AG08395 (cell line): ENCODE measurements around the gene EGFL7.

Experiments
- DNase-seq: peaks from one replicate; pipeline ENCODE4 v3.0.0; 2012; ENCODE audit warnings: mixed read lengths, low spot score

The EGFL7 gene

DNA sequence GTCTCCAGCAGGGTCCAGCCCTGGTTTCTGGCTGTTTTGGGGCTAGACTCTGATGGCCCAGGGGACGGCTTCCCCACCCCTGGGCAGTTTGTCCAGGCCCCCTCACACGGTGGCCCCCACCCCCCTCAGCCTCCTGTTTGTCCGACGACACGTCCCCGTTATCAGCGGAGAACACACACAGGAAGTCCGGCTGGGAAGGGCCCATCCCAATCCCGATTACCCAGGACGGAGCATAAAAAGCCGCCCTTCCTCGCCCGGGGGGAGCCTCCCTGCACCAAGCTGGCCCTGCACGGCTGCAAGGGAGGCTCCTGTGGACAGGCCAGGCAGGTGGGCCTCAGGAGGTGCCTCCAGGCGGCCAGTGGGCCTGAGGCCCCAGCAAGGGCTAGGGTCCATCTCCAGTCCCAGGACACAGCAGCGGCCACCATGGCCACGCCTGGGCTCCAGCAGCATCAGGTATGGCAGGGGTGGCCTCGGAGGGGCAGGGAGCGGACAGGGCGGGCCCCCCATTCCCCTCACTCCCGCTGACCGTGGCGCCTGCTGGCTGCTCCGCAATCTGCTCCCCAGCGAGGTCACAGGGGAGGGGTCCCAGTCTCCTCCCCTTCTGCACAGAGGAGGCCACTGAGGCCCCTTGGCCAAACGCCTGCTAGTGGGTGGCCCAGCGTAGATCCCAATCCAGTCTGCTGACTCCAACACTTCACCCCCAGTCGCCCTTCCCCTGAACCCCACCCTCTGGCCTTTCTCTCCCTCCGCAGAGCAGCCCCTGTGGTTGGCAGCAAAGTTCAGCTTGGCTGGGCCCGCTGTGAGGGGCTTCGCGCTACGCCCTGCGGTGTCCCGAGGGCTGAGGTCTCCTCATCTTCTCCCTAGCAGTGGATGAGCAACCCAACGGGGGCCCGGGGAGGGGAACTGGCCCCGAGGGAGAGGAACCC is at the start of gene EGFL7:
Gene EGFL7, plus strand, starts transcription at position 261 of the 926 bp plus-strand sequence. CDS start 5,367 bp downstream, outside the sequence.
- DNase-seq: no peak

DNA sequence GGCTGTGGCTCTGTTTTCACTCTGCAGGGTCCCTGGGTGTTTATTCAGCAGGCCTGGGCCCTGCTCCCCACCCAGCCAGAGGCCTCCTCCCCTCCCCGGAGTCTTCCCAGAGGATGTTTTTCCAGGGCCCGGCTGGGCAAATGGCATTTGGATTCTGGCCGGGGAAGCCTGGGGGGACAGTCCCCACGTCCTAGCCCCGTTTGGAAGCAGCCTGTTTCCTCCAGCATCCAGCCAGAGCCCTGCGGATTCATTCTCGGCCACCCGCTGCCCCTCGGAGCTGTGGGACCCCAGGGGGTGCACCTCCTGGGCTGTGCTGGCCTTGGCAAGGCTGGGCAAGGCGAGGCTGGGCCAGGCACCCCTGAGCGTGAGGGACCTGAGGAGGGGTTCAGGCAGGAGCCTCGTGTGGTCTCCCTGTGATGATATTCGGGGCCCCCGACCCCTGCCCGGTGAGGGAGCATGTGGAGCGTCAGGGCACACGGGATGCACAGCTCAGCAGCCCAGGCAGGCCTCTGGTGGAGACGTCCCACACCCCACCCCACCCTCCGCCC is 48.8 kb upstream of the EGFL7 start:
- DNase-seq: no peak

GRCh38 chr9:136614372-136614922 is 48.3 kb upstream of the EGFL7 start:
- peak; percentile 59 for DNase-seq

- DNase-seq: no peak
Observed at GRCh38 chr9:136614967-136615623, 47.6 kb upstream of the EGFL7 start.

DNA sequence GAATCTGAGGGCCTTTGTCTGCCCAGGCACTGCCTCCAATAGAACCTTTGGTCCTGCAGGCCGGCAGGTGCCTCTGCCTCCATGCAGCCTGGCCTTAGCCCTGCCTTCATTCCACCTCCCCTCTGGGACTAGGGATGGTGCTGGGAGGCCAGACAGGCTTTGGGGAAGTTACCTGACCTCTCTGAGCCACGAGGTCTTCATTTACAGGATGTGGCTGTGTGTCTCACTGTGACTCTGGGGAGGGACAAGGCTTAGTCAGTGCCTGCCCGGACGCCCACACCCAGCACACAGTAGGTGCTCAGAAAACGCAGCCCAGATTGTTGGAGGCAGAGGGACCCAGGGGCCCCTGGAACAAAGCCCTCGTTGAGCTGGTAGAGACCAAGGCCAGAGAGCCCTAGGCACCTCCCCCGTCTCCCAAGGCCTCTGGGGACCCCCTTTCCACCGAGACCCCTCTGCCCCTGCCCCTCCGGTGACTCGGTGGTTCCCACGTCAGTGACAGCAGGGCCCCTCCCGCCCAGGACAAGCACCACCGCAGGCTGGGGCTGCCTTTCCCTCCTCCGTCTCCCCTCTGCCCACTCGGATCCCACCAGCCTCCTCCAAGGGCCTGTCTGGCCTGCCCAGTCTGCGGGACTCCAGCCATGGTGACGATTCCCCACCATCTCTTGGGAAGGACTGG is 46.9 kb upstream of the EGFL7 start:
- DNase-seq: no peak

DNA sequence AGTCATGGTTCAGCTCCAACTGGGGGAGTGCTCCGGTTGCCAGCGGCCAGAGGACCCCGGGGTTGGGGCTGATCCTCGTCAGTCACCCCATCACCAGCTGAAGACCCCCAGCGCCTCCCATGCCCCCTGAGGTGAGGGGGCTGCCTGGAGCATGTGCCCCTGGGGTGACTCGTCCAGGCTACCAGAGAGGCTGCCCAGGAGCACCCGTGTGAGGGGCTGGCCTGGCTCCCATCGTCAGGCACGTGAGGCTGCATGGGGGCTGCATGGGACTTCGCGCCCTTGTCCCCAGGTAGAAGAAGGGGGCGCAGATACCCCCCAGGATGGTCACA is 46.4 kb upstream of the EGFL7 start:
- DNase-seq: no peak

DNA sequence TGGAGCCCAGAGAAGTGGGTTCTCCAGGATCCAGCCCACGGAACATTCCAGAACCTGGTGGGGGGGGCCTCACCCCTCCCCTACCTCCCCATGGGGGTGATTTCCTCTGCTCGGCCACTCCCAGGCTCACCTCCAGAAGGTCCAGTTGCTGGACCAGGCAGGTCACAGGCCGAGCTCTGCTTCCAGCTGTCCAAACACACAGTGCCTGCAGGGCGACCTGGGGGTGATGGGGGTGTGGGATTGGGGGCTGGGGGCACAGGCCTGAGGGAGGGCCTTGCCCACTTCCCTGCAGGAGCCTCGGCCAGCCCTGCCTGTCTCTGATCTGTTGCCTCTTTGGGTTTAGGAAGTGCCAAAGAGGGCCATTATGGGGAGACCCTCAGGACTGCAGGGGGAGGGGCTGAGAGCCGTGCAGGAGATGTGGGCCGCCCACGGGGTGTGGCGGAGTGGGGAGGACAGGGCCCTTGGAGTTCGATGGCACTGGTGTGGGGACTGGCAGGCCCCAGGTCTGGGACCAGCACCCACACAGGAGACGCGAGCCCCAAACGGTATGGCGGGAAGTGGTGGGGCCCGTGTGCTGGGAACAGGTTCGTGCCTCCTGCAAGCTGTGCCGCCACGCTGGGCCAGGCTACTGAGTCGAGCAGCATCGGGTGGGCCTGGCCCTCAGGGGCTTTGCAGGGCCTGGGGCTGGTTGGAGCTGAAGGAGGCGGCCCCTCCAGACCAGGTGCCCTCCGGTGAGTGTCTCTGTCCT is 45.6 kb upstream of the EGFL7 start:
- no peak for DNase-seq

DNA sequence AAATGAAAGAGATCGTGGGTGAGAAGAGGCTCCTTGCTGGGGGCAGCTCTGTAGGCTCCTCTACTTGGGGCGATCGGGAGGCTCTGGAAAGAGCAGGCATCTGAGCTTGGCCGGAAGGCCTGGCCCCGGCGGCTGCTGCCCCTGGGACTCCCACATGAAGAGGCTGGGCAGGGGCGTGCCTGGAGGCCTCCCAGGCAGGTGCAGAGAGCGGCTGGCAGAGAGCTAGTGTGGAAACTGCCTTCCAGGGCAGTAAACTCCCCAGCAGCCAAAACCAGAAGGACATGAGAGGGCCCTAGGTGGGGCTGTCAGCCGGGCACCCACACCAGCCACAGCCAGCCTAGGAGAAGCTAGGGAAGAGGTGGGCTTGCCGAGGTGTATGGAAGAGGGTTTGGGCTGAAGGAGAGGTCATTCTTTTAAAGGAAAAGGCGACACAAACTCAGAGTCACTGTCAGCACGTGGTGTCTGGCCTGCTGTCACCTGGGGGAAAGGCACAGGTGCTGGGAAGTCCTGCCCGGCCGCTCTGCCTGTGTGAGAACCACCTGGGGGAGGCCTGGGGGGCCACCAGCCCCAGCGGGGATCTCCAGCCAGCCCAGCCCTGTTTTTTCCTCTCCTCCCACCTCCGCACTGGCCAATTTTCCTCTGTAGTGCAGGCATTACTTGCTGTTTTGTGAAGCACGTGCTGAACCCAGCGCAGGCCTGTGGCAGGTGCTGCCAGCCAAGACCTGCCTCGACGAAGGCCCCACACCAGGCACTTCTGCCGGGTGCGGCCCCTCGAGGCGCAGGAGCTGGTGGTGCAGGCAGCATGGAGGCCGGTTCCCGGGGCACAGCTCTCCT is 44.8 kb upstream of the EGFL7 start:
- DNase-seq: no peak

- DNase-seq: no peak
Observed at GRCh38 chr9:136618580-136619547, 43.9 kb upstream of the EGFL7 start.

- DNase-seq: no peak
Observed at GRCh38 chr9:136619742-136620440, 42.8 kb upstream of the EGFL7 start.

- no peak for DNase-seq
Observed at GRCh38 chr9:136620441-136621018, 42.2 kb upstream of the EGFL7 start.

GRCh38 chr9:136621019-136621733 is 41.5 kb upstream of the EGFL7 start:
- DNase-seq: no peak

- DNase-seq: no peak
Observed at GRCh38 chr9:136621734-136622093, 41.0 kb upstream of the EGFL7 start.

DNA sequence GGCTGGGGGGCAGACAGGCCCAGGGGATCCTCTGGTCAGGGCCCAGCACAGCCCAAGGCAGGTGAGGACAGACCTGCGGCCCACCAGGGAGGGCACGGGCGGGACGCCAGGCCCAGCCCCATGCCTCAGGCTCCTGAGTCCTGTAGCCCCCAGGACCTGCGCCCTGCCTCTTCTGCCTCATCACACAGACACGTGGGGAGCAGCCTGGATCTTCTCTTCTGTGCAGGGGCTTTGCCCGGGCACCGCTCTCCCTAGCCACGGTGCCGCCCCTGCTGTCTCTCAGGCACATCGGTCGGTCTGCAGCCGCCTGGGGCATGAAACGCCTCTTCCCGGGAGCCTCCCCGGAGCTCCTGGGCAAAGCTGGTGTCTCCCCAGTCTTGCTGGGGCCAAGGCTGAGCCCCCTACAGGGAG is 40.2 kb upstream of the EGFL7 start:
- no peak for DNase-seq

- no peak for DNase-seq
Observed at GRCh38 chr9:136623016-136623841, 39.5 kb upstream of the EGFL7 start.

GRCh38 chr9:136623842-136624183 is 38.9 kb upstream of the EGFL7 start:
- no peak for DNase-seq
